HepG2 (cell line): ENCODE results near the gene PPAN. TPM values are rescaled to one million over a fixed set of nuclear protein-coding genes. Genes with fewer than 3 reads are reported as not detected.
A peak's percentile ranks its signal among the peaks of the same experiment; 100 is the strongest.

Source experiments
- ATAC-seq: fragments of 200-7000 bp; cut with Tn5 transposase; 3 replicates; pipeline ENCODE4 v1.9.1; 2020; ENCODE audit warnings: mild to moderate bottlenecking, moderate library complexity
- BruUV-seq: library from RNA; stranded (reverse); fragments of 400-500 nt; replicated peaks from 2 replicates; lab custom pipeline; 2021; lab: Mats Ljungman, UMichigan
- CTCF ChIA-PET: fragments of 300-600 bp; formaldehyde crosslinking; extraction: SDS; loops from one replicate; lab custom pipeline; 2021; ENCODE audit warnings: low total read pairs, inconsistent platforms, low intra/inter-chr PET ratio; lab: Yijun Ruan, JAX
- POLR2A ChIA-PET: fragments of 350-600 bp; sonication (Branson Sonifier 250); formaldehyde crosslinking; loops from one replicate; lab custom pipeline; 2020; ENCODE audit warnings: antibody characterized with exemption, inconsistent platforms; lab: Yijun Ruan, JAX
- DNase-seq: peaks from one replicate; pipeline ENCODE4 v3.0.0-alpha.2; 2015; ENCODE audit warnings: low spot score
- FAIRE-seq: peaks from 3 replicates; lab custom pipeline; 2011; peaks lifted over from hg19 to GRCh38; lab: Jason Lieb, UNC
- H2AFZ ChIP-seq: one replicate; pipeline ENCODE4 v1.6.1; 2011; ENCODE audit warnings: low read length, inconsistent platforms
- H3K27ac ChIP-seq: fragments of 300-600 bp; 3 replicates; pipeline ENCODE4 v1.8.0; 2011; ENCODE audit warnings: mixed run types, mild to moderate bottlenecking, mixed read lengths, low read length, inconsistent platforms; ENCODE audit not compliant: insufficient read depth; ENCODE audit errors: extremely low read length
- H3K27me3 ChIP-seq, 2 experiments: fragments of 200-600 bp in 1 of 2; 2 replicates in 1 of 2; 3 replicates in 1 of 2; pipeline versions ENCODE4 v1.6.0 to v1.8.0; 2011; ENCODE audit warnings: low read length in 2 of 2, mild to moderate bottlenecking in 2 of 2, moderate library complexity in 2 of 2, inconsistent platforms in 1 of 2; ENCODE audit not compliant: insufficient read depth in 2 of 2, control insufficient read depth in 1 of 2
- H3K36me3 ChIP-seq, 2 experiments: fragments of 200-600 bp in 1 of 2; replicated peaks in 1 of 2; 2 replicates in 1 of 2; 3 replicates in 1 of 2; pipeline versions ENCODE4 v1.5.1 to v1.8.0; 2011; ENCODE audit warnings: low read length in 2 of 2, inconsistent platforms in 1 of 2; ENCODE audit not compliant: insufficient read depth in 2 of 2, control insufficient read depth in 1 of 2
- H3K4me1 ChIP-seq: 2 replicates; pipeline ENCODE4 v1.5.1; 2012; ENCODE audit warnings: low read length, inconsistent platforms; ENCODE audit not compliant: insufficient read depth
- H3K4me2 ChIP-seq: 2 replicates; pipeline ENCODE4 v1.6.0; 2011; ENCODE audit warnings: low read depth, low read length, inconsistent platforms
- H3K4me3 ChIP-seq, 3 experiments: fragments of 200-600 bp in 1 of 3; sonication (generic), shearing (Covaris generic) in 1 of 3; replicated peaks in 1 of 3; 2 replicates each; pipeline ENCODE4 v1.5.1; 2011 to 2016; ENCODE audit warnings: low read length in 3 of 3, inconsistent platforms in 2 of 3, low read depth in 2 of 3, mild to moderate bottlenecking in 2 of 3, control low read depth in 1 of 3, mixed read lengths in 1 of 3; ENCODE audit not compliant: insufficient read depth in 1 of 3
- H3K79me2 ChIP-seq: one replicate; pipeline ENCODE4 v1.6.1; 2011; ENCODE audit warnings: low read length, inconsistent platforms; ENCODE audit not compliant: insufficient read depth
- H3K9ac ChIP-seq: 2 replicates; pipeline ENCODE4 v1.6.0; 2011; ENCODE audit warnings: mild to moderate bottlenecking, low read depth, low read length, inconsistent platforms; ENCODE audit not compliant: insufficient read depth
- H3K9me3 ChIP-seq: 2 replicates; pipeline ENCODE4 v1.5.1; 2012; ENCODE audit warnings: mild to moderate bottlenecking, low read length
- H4K20me1 ChIP-seq: 2 replicates; pipeline ENCODE4 v1.6.0; 2011; ENCODE audit warnings: inconsistent platforms, mild to moderate bottlenecking, low read length, moderate library complexity; ENCODE audit not compliant: insufficient read depth
- ATAD3A ChIP-seq: sonication (generic); formaldehyde crosslinking; IDR thresholded peaks from 2 replicates; pipeline ENCODE4 v1.4.0; 2020; ENCODE audit warnings: missing genetic modification reagents
- HNRNPLL ChIP-seq: fragments of 200-400 bp; formaldehyde crosslinking; IDR thresholded peaks from 2 replicates; pipeline ENCODE4 v1.6.1; 2017; ENCODE audit warnings: mild to moderate bottlenecking, low read depth, low read length; ENCODE audit not compliant: poor library complexity, severe bottlenecking
- MLX ChIP-seq: IDR thresholded peaks from 2 replicates; pipeline ENCODE4 v1.6.1; 2016
- PREB ChIP-seq: sonication (generic); formaldehyde crosslinking; IDR thresholded peaks from 2 replicates; pipeline ENCODE4 v1.4.0; 2020; ENCODE audit warnings: missing genetic modification reagents
- RELA ChIP-seq: sonication (generic); formaldehyde crosslinking; IDR thresholded peaks from 2 replicates; pipeline ENCODE4 v1.4.0; 2020; ENCODE audit warnings: missing genetic modification reagents
- SALL1 ChIP-seq: sonication (generic); formaldehyde crosslinking; IDR thresholded peaks from 2 replicates; pipeline ENCODE4 v1.8.0; 2022; ENCODE audit warnings: mild to moderate bottlenecking, missing genetic modification reagents
- SNAPC4 ChIP-seq: sonication (generic); formaldehyde crosslinking; IDR thresholded peaks from 2 replicates; pipeline ENCODE4 v1.4.0; 2020; ENCODE audit warnings: mild to moderate bottlenecking, missing genetic modification reagents
- THAP11 ChIP-seq: IDR thresholded peaks from 2 replicates; pipeline ENCODE4 v1.6.1; 2016; ENCODE audit warnings: missing biosample characterization, missing genetic modification reagents
- ZNF160 ChIP-seq: sonication (generic); formaldehyde crosslinking; IDR thresholded peaks from 2 replicates; pipeline ENCODE4 v1.8.0; 2022; ENCODE audit warnings: mild to moderate bottlenecking, inconsistent platforms, missing genetic modification reagents
- ZNF234 ChIP-seq: sonication (generic); formaldehyde crosslinking; conservative IDR thresholded peaks from 2 replicates; pipeline ENCODE4 v1.5.1; 2020; ENCODE audit warnings: mild to moderate bottlenecking, missing genetic modification reagents
- ZNF446 ChIP-seq: sonication (generic); formaldehyde crosslinking; IDR thresholded peaks from 2 replicates; pipeline ENCODE4 v1.5.0; 2020; ENCODE audit warnings: mild to moderate bottlenecking, missing genetic modification reagents
- ZNF605 ChIP-seq: sonication (generic); formaldehyde crosslinking; IDR thresholded peaks from 2 replicates; pipeline ENCODE4 v1.8.0; 2022; ENCODE audit warnings: mild to moderate bottlenecking, missing genetic modification reagents
- ZNF674 ChIP-seq: sonication (generic); formaldehyde crosslinking; IDR thresholded peaks from 2 replicates; pipeline ENCODE4 v1.5.0; 2020; ENCODE audit warnings: low read depth, mild to moderate bottlenecking, missing genetic modification reagents
- ZNF740 ChIP-seq: sonication (generic); formaldehyde crosslinking; IDR thresholded peaks from 2 replicates; pipeline ENCODE4 v1.4.0; 2020; ENCODE audit warnings: missing genetic modification reagents
- ZNF773 ChIP-seq: sonication (generic); formaldehyde crosslinking; IDR thresholded peaks from 2 replicates; pipeline ENCODE4 v1.4.0; 2020; ENCODE audit warnings: missing genetic modification reagents, borderline replicate concordance
- ZNF891 ChIP-seq: sonication (generic); formaldehyde crosslinking; IDR thresholded peaks from 2 replicates; pipeline ENCODE4 v1.5.0; 2020; ENCODE audit warnings: mild to moderate bottlenecking, missing genetic modification reagents
- ZSCAN12 ChIP-seq: sonication (generic); formaldehyde crosslinking; IDR thresholded peaks from 2 replicates; pipeline ENCODE4 v1.9.0; 2021; ENCODE audit warnings: mild to moderate bottlenecking, missing genetic modification reagents
- WGBS: methylation state at CpG from one replicate; pipeline ENCODE4 v1.1.6; 2017; ENCODE audit warnings: low lambda C conversion rate; 5-methylcytosine and 5-hydroxymethylcytosine counted together
- in situ Hi-C: cut with HindIII; loops from 2 replicates; pipeline ENCODE4 v1.10.0; 2017; ENCODE audit warnings: low pct_unique_long_range_greater_than_20kb; ENCODE audit not compliant: extremely low pct_ligation_motif_present
- intact Hi-C: fragments of 100-400 bp; cut with micrococcal nuclease; formaldehyde crosslinking; loops from one replicate; pipeline ENCODE4 v1.10.0; 2022; ENCODE audit not compliant: unreplicated experiment
- polyA plus RNA-seq, 8 experiments: library from polyadenylated mRNA; depleted of rRNA in 3 of 8; stranded (reverse) in 7 of 8; unstranded in 1 of 8; fragments of >200 nt; fragmentation: Illumina TruSeq in 4 of 8; extraction: Trizol in 4 of 8; gene quantifications; 2 replicates each; pipeline versions ENCODE4 v1.2.1 to v1.2.3, GENCODE V29; 2011 to 2016; ENCODE audit warnings: low read depth in 4 of 8, missing spikeins in 1 of 8, mixed read lengths in 1 of 8; ENCODE audit not compliant: insufficient read depth in 1 of 8
- total RNA-seq, 5 experiments: library from RNA; depleted of rRNA; stranded (reverse); fragments of >200 nt; fragmentation: Illumina TruSeq; extraction: Trizol; gene quantifications; 2 replicates each; pipeline ENCODE4 v1.2.3, GENCODE V29; 2016; ENCODE audit warnings: low read depth in 1 of 5

The PPAN gene
- total and polyA plus RNA-seq, 2 of the 13 experiments (the other 11 are each of a cell fraction or from before 2014, with no cell fraction given) = 36.2 to 41.9 TPM

GRCh38 chr19:10085641-10086590 lies 20.2 kb upstream of the PPAN start, which contains the start of gene SHFL:
SHFL (plus strand) TSS chr19:10086317; CDS start chr19:10086428, 111 bp downstream.
- H3K79me2 ChIP-seq = no peaks in the 10 kb centered on the region
- DNase-seq (peak; percentile 40), FAIRE-seq (no peak), ATAC-seq (peak; percentile 84)
- peak within 1 kb of the TSS; percentile 82 to 95 (median 91) for H3K4me3 ChIP-seq
- WGBS = 10% methylated on average over 19 of the region's 81 CpGs
- peak within 1 kb of the TSS; percentile 86 for H3K4me2 ChIP-seq
- POLR2A ChIA-PET = interaction anchor here (0.6 to 0.8 kb wide), 2 partner anchors 49 to 138 kb away, joined by 3 read pairs; no protein-coding TSS in a partner anchor
- no peaks in the 10 kb centered on the region for H3K9me3 ChIP-seq
- peaks cover 36% of the 10 kb centered on the region for H3K4me1 ChIP-seq
- H3K27ac ChIP-seq = peak within 1 kb of the TSS; percentile 54
- CTCF ChIA-PET = no interaction called here
- in situ Hi-C loops (no loop called here), intact Hi-C loops (no loop called here)
- peak within 1 kb of the TSS; percentile 74 for H3K9ac ChIP-seq
- no TSS peak for BruUV-seq
- 0 out of 5 replicates have a peak, but pooled peaks cover 0 to 4% of the 10 kb centered on the region in 2 experiments for H3K36me3 ChIP-seq
- H2AFZ ChIP-seq = no peak within 1 kb of the TSS
- H3K27me3 ChIP-seq = no peaks in the 10 kb centered on the region
- H4K20me1 ChIP-seq = no peaks in the 10 kb centered on the region
- TF ChIP-seq RELA (CRISPR knock-in tag) (no peak), PREB (CRISPR knock-in tag) (0 out of 2 replicates have a peak, but pooled peaks have one; percentile 61), SALL1 (CRISPR knock-in tag) (peak; percentile 57; the same call in 1 of the 2 replicates), ATAD3A (CRISPR knock-in tag) (no peak), THAP11 (CRISPR knock-in tag) (peak; percentile 76), ZNF740 (CRISPR knock-in tag) (peak; percentile 92), ZNF605 (CRISPR knock-in tag) (no peak), ZNF234 (0 out of 2 replicates have a peak, but pooled peaks have one; percentile 48), ZNF160 (no peak), HNRNPLL (peak; percentile 29), ZNF773 (CRISPR knock-in tag) (no peak), ZNF446 (no peak), ZSCAN12 (0 out of 2 replicates have a peak, but pooled peaks have one; percentile 37), ZNF891 (CRISPR knock-in tag) (no peak), SNAPC4 (CRISPR knock-in tag) (0 out of 2 replicates have a peak, but pooled peaks have one; percentile 23), ZNF674 (CRISPR knock-in tag) (no peak), MLX (CRISPR knock-in tag) (no peak)
